GM19240 (cell line): ENCODE results near the gene SURF1.
A peak's percentile ranks its signal among the peaks of the same experiment; 100 is the strongest.
"Not testable (repeated sequence)": the region's sequence is repeated elsewhere in the genome, so short reads cannot be mapped to it uniquely, and the experiment has no call there.

Experiments
- DNase-seq: peaks from one replicate; pipeline ENCODE4 v3.0.0; 2011; ENCODE audit warnings: low spot score; ENCODE audit not compliant: insufficient read length

SURF1 gene

GRCh38 chr9:133345596-133345995 is 10.7 kb downstream of the SURF1 start:
- no peak for DNase-seq

DNA sequence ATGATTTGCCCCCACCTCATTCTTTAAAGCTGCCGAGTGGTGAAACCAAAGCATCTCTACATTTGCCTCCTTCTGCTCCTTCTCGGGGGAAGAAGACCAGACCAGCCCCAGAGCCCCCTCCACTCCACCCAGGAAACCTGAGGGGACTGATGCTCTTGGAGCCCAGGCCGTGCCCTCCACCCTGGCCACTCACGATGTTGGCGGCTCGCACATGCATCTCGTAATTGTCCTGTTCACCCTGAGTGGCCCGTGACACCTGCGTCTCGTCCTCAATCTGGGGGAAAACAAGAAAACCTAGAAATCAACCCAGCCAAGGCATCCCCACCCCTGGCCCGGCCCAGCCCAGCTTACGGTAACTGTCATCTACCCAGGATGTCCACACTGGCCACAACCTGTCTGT is 11.3 kb downstream of the SURF1 start:
- no peak for DNase-seq

DNA sequence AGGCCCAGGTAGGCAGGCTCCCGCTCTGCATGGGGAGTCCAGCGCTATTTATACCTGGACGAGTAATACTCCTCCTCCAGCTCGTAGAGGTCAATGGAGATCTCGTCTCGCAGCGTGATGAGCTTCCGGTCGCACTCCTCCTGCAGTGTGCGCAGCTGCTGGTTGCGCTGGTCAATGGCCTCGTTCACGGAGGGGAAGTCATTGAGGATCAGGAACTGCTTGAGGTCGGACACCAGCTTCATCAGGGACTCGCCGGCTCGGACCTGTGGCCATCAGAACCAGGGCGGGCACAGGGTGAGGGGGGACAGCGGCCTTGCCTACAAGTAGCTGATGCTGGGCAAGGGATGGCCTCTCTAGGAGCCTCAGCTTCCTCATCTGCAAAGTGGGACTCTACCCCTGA is 12.2 kb downstream of the SURF1 start:
- DNase-seq, result no peak

GRCh38 chr9:133342570-133342969 is 13.7 kb downstream of the SURF1 start:
- DNase-seq, result no peak

GRCh38 chr9:133342069-133342406 is 14.2 kb downstream of the SURF1 start:
- DNase-seq, result no peak

DNA sequence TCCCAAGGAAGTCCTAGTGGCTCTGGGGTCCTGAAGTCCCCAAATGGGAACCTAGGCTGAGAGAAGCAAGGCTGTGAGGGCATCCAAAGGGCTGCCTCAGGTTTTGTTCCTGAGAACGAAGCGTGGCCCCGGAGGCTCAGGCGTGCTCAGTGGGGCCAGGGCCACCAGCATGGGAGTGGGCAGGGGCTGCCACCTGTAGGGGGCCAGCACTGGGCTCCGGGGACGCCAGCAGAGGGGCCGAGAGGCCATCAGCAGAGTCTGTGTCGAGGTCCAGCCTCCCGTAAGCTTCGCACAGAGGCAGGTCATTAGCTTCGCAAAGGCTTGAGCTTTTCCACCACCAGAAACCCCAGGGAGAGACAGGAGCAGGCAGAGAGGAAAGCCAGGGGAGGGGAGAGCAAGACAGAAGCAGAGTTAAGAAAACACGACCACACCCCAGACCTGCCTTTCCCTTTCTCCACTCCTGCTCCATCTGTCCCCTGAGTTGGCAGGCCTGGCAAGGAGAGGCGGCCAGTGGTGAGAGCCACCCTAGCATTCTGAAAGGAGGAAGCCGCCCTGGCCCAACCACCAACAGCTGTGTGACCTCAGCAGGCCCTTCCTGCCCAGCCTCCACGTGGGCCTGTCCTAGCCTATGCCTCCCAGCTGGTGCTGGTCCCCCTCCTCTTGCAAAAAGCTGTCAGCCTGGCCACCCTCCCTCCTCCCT is 14.8 kb downstream of the SURF1 start:
- DNase-seq, result no peak

DNA sequence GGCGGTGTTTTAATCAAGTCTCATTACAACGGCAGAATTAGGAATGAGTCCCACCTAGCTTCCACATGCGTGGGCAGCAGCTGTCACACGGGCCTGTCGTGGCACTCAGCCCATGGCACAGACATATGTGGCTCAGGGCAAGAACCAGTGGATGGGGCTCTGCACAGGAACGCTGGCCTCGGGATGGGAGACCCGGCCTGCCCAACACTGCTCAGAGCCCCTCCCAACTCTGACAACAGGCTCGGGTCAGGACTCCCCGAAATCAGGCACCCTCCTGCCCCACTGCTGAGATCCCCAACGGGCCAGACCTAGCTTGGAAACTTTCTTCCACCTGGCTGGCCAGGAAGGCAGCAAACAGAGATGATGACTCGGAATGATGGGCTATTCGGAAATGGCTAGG is 15.4 kb downstream of the SURF1 start:
- DNase-seq, result no peak

DNA sequence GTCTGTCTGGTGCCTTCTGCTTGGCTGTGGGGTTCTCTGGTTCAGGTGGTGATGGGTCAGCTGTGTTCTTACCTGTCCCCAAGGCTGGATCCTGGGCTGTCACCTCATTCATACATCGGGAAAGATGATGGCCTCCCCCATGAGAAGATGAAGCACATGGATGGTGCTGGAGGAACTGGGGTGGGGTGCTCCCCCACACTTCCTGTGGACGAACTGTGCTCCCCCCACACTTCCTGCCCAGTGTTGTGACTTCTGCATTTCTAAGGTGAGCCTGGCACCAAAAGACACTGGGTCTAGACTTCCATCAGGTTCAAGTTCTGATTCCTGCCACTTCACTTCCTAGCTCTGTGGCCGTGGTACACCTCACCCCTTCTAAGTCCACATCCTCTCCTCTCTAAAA is 16.0 kb downstream of the SURF1 start:
- DNase-seq, result no peak

DNA sequence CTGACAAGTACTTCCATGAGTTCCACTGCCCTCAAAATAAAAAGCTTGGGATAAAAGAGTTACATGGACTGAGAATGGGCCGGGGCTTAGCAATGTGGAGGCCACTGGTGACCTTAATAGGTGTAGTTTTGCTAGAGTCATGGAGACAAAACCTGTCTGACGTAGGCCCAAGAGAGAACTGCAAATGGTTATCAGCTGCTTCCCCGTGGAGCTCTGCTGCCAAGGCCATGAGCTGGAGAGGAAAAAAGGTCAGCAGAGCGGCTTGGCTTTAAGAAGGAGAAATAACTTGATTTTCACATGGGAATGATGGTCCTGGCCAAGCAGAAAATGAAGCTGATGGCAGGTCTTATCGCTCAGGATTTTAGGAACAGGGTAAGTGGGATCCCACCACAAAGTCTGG is 16.6 kb downstream of the SURF1 start:
- no peak for DNase-seq

DNA sequence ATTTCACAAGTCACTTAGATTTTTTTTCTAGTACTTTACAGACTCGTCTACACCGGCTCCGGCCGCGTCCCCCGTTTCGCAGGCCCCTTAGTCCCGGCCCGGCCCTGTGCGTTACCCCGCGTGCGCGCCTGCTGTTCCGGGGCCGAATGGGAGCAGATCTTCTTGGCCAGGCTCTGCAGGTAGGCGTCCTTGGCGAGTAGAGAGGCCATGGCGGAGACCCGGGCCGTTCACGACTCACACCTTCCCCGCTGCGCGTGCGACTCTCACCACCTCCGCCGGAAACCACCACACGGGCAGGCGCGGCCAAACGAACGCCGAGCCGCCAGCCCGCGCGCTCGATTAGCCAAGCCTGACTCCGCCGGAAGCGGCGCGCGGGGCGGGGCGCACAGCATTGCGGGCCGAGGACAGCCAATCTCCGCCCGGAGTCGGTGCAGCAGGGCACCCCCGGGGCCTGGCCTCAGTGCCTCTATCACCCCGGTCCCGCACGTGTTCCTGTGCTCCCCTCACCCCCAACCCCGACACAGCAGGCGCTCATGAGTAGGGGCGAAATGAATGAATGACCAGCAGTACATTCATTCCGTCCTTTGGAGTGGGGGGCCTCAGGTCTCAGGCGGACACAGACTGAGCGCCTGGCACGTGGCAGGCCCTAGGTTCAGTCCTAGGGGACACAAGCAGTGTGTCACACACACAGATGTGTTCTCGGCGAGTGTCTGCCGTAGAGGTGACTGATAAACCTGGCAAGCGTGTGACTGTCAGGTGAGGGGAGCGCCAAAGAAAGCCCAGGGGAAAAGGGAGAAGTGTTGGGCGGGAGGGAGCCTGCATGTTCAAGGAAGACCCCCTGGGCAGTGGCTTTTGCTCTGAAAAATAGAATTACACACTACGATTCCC is 20.1 kb downstream of the SURF1 start, which contains the start of gene SURF6:
SURF6 (minus strand) TSS at position 265 of the 888 bp plus-strand sequence; CDS start at position 209, 56 bp downstream.
- DNase-seq, result peak; percentile 89

GRCh38 chr9:133334888-133335287 is 21.4 kb downstream of the SURF1 start:
- not testable (repeated sequence) for DNase-seq

DNA sequence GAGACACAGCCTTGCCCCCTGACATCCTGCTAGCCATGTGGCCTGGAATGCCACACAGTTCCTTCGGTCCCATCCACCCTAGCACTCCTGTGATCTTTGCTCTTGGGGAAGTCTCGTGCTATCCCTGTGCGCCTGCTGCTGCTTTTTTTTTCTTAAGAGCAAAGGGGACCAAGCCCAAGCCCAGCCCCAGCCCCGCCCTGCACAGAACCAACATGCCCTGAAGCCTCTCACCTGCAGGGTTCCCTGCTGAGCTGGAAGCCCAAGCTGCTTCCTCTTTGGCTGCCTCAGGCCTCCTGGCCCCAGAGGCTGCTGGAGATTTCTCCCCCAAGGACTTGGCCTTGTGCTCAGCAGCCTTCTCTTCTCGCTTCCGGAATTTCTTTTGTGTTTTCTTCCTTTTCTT is 22.1 kb downstream of the SURF1 start:
- no peak for DNase-seq

- no peak for DNase-seq
Observed at GRCh38 chr9:133333566-133333965, 22.7 kb downstream of the SURF1 start.

- DNase-seq, result no peak
Observed at GRCh38 chr9:133333011-133333410, 23.3 kb downstream of the SURF1 start.

DNA sequence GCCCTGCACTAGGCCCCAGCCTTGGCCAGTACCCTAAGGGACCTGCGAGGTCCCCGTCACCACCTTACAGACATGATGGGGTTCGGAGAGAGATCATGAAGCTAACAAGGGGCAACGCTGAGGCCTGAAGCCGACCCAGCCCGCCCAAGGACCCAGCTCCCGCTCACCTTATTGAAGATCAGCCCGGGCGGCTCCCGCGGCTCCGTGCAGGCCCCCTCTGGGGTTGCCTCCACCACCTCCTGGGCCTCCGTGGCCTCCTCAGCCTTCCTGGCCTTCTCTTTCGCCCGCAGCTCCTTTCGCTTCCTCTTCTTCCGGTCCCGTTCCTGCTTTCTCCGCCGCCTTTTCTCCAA is 23.9 kb downstream of the SURF1 start:
- DNase-seq, result no peak

DNA sequence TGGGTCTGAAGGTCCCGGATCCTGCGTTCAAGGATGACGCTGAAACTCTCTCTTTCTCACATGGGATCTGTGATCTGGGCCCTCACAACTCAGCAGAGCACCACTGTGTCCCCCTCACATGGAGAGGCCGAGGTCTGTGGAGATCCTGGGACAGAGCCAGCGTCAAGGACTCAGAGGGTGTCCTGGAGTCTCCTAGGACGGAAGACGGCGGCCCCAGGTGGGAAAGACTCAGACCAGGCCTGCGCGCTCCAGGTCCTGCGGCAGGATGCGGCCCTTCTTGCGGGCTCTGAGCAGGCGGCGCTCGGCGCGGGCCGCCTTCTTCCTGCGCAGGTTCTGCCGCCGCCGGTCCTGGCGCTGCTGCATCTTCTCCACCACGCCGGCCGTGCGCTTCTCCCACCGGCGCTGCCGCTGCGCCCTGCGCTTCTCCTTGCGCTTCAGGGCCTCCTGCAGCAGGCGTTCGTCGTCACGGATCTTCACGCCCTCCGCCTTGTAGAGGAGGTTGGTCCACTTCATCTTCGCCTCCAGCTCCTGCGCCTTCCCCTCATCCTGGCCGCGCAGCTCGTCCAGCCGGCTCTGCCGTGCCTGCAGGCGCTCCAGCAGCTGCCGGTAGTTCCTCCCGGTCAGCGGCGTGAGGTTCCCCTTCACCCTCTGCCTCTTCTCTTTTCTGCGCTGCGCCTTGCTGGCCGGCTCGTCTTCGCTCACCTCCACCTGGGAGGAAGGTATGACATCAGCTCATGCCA is 24.5 kb downstream of the SURF1 start:
- DNase-seq, result no peak

GRCh38 chr9:133331221-133331620 is 25.1 kb downstream of the SURF1 start:
- DNase-seq, result no peak

DNA sequence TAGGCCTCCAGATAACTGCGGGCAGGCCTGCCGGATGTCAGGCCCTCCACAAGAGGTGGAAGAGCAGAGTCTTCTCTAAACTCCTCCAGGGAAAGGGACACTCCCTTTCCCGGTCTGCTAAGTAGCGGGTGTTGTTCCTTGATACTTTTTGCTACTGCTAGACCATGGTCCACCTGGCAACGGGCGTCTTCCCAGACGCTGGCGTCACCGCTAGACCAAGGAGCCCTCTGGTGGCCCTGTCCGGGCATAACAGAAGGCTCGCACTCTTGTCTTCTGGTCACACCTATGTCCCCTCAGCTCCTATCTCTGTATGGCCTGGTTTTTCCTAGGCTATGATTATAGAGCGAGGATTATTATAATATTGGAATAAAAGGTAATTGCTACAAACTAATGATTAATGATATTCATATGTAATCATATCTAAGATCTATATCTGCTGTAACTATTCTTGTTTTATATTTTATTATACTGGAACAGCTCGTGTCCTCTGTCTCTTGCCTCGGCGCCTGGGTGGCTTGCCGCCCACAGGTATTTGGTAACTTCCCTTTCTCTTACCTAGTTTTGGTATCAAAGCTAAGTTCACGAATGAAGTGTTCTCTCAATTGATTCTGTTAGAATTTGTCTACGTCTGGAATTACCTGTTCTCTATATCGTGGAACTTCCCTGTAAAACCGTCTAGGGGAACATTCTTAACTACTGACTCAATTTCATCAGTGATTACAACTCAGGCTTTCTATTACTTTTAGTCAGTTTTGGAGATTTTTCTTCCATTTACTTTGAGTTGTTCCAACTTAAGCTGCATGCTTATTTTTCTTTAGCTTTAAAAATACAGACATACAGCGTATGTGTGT is 26.8 kb downstream of the SURF1 start:
- not testable (repeated sequence) for DNase-seq

GRCh38 chr9:133327834-133328484 is 28.3 kb downstream of the SURF1 start:
- DNase-seq, result no peak

DNA sequence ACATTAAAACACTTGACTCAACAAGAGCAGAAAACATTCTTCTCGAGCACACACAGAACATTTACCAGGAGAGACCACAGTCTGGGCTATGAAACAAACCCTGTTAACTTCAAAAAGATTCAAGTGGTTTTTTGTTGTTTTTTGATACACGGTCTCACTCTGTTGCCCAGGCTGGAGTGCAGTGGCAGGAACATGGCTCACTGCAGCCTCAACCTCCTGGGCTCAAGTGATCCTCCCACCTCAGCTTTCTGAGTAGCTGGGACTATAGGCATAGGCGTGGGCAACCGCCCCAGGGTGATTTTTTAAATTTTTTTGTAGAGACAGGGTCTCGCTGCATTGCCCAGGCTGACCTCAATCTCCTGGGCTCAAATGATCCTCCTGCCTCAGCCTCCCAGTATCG is 29.3 kb downstream of the SURF1 start:
- DNase-seq, result not testable (repeated sequence)
